HCT116 (cell line): ENCODE data around the gene FAIM2.

Experiments used
- ATF3 ChIP-seq: IDR thresholded peaks from 2 replicates; pipeline ENCODE4 v1.6.1; 2012
- EZH2 ChIP-seq: fragments of 200-600 bp; sonication (generic); IDR thresholded peaks from 2 replicates; pipeline ENCODE4 v1.6.1; 2017; ENCODE audit warnings: antibody characterized with exemption, mixed run types
- FOSL1 ChIP-seq: IDR thresholded peaks from 2 replicates; pipeline ENCODE4 v1.6.1; 2012; ENCODE audit warnings: low read depth
- JUND ChIP-seq: IDR thresholded peaks from 2 replicates; pipeline ENCODE4 v1.6.1; 2012
- POLR2AphosphoS5 ChIP-seq: IDR thresholded peaks from 2 replicates; pipeline ENCODE4 v1.6.1; 2011; ENCODE audit warnings: mild to moderate bottlenecking, low read depth, low read length, moderate library complexity
- REST ChIP-seq: IDR thresholded peaks from 2 replicates; pipeline ENCODE4 v1.6.1; 2012; ENCODE audit warnings: low read depth
- TCF7L2 ChIP-seq: IDR thresholded peaks from 2 replicates; pipeline ENCODE4 v1.7.0; 2011; ENCODE audit warnings: borderline replicate concordance, inconsistent platforms; ENCODE audit not compliant: insufficient read depth, insufficient read length; ENCODE audit errors: extremely low read depth
- TF ChIP-seq, protein P1 (sequence below), 3 experiments: fragments of 200-600 bp in 1 of 3; sonication (generic) in 1 of 3; IDR thresholded peaks in 2 of 3; conservative IDR thresholded peaks in 1 of 3; 2 replicates each; pipeline ENCODE4 v1.5.1; 2012 to 2017; ENCODE audit warnings: low read depth in 2 of 3, low read length in 2 of 3, antibody characterized with exemption in 1 of 3, borderline replicate concordance in 1 of 3, control low read depth in 1 of 3, mild to moderate bottlenecking in 1 of 3, mixed read lengths in 1 of 3, mixed run types in 1 of 3, moderate library complexity in 1 of 3; ENCODE audit not compliant: insufficient read depth in 1 of 3
- TF ChIP-seq, protein P2 (sequence below): IDR thresholded peaks from 2 replicates; pipeline ENCODE4 v1.6.1; 2012

- TF ChIP-seq, protein P1, sequence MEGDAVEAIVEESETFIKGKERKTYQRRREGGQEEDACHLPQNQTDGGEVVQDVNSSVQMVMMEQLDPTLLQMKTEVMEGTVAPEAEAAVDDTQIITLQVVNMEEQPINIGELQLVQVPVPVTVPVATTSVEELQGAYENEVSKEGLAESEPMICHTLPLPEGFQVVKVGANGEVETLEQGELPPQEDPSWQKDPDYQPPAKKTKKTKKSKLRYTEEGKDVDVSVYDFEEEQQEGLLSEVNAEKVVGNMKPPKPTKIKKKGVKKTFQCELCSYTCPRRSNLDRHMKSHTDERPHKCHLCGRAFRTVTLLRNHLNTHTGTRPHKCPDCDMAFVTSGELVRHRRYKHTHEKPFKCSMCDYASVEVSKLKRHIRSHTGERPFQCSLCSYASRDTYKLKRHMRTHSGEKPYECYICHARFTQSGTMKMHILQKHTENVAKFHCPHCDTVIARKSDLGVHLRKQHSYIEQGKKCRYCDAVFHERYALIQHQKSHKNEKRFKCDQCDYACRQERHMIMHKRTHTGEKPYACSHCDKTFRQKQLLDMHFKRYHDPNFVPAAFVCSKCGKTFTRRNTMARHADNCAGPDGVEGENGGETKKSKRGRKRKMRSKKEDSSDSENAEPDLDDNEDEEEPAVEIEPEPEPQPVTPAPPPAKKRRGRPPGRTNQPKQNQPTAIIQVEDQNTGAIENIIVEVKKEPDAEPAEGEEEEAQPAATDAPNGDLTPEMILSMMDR (IDR thresholded peaks at IDR 0.05 in 2 of 3, conservative IDR thresholded peaks at IDR 0.05 in 1 of 3; ENCODE audit: borderline replicate concordance in 1 of 3, insufficient read depth in 1 of 3, low read depth in 2 of 3, low read length in 2 of 3), result no peak
- TF ChIP-seq ATF3 (no peak), EZH2 (no peak), JUND (no peak), REST (no peak), FOSL1 (no peak), POLR2AphosphoS5 (no peak), TCF7L2 (no peak)
- TF ChIP-seq, protein P2, sequence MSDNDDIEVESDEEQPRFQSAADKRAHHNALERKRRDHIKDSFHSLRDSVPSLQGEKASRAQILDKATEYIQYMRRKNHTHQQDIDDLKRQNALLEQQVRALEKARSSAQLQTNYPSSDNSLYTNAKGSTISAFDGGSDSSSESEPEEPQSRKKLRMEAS, result no peak
Measured at GRCh38 chr12:49868449-49868848, 35.3 kb downstream of the FAIM2 start.
